Skeletal muscle satellite cell (primary cell): ENCODE results near the gene APP.

Source experiments
- H3K27me3 ChIP-seq: 2 replicates; pipeline ENCODE4 v1.7.0; 2013; ENCODE audit warnings: low read length; ENCODE audit not compliant: control insufficient read depth, insufficient read depth
- H3K36me3 ChIP-seq: 2 replicates; pipeline ENCODE4 v1.7.0; 2013; ENCODE audit warnings: mild to moderate bottlenecking, control low read depth, low read length; ENCODE audit not compliant: insufficient read depth
- H3K4me1 ChIP-seq: 2 replicates; pipeline ENCODE4 v1.7.0; 2013; ENCODE audit warnings: low read length; ENCODE audit not compliant: control insufficient read depth, insufficient read depth
- H3K4me2 ChIP-seq: 2 replicates; pipeline ENCODE4 v1.7.0; 2013; ENCODE audit warnings: mild to moderate bottlenecking, low read length
- H3K4me3 ChIP-seq: 2 replicates; pipeline ENCODE4 v1.7.0; 2013; ENCODE audit warnings: low read length
- H3K9ac ChIP-seq: 2 replicates; pipeline ENCODE4 v1.7.0; 2013; ENCODE audit warnings: mild to moderate bottlenecking, low read depth, low read length, moderate library complexity
- H3K9me3 ChIP-seq: replicated peaks from 2 replicates; pipeline ENCODE4 v1.7.0; 2013; ENCODE audit warnings: mild to moderate bottlenecking, control low read depth, low read length

The APP gene

GRCh38 chr21:25942135-25942534 lies 228.4 kb downstream of the APP start:
- H3K4me1 ChIP-seq, result peaks cover 20% of the 10 kb centered on the region
- H3K4me2 ChIP-seq, result no peak overlapping the region
- H3K9me3 ChIP-seq, result peaks cover 5% of the 10 kb centered on the region
- H3K27me3 ChIP-seq, result no peaks in the 10 kb centered on the region
- no peak overlapping the region for H3K4me3 ChIP-seq
- peaks cover 7% of the 10 kb centered on the region for H3K36me3 ChIP-seq
- no peak overlapping the region for H3K9ac ChIP-seq

GRCh38 chr21:25939396-25939761 lies 231.2 kb downstream of the APP start:
- Histone ChIP-seq H3K9ac (no peak overlapping the region), H3K36me3 (no peaks in the 10 kb centered on the region), H3K4me3 (no peak overlapping the region), H3K27me3 (no peaks in the 10 kb centered on the region), H3K4me1 (peaks cover 40% of the 10 kb centered on the region), H3K4me2 (no peak overlapping the region), H3K9me3 (no peaks in the 10 kb centered on the region)

DNA sequence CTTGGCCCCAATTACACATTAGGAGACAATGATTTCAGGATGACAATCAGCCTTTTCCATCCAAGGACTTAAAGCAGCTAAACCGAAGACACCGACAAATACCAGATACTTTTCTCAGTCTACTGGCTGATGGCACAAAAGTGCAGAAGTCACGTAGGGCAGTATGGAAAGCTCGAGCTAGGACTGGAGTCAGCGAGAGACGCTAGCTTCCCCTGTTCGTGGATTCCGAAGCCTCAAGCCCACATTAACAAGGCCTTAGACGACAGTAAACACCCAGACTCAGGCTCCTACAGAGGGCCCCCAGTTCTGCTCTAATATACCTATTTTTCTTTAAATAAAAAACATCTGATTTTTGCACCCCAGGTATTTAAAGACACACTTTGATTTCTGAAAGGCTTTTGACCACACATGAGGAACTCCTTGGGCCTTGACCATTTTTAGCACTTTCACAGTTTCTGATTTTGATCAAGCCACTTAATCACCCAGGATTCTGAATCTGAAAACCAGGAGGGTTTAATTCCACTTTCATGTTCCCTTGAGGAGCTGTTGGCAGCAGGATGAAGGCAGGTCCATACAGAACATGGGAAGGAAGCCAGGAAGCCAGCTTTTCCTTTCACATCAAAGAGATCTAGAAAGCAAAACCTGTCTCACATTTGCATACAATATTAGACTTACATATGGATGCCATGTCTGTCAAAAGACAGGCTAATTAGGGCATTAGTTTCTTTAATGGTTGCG lies 231.7 kb downstream of the APP start:
- Histone ChIP-seq H3K36me3 (no peaks in the 10 kb centered on the region), H3K4me2 (no peak overlapping the region), H3K9me3 (no peaks in the 10 kb centered on the region), H3K4me1 (peaks cover 40% of the 10 kb centered on the region), H3K9ac (no peak overlapping the region), H3K27me3 (no peaks in the 10 kb centered on the region), H3K4me3 (no peak overlapping the region)

- peaks cover 6% of the 10 kb centered on the region for H3K36me3 ChIP-seq
- H3K27me3 ChIP-seq, result no peaks in the 10 kb centered on the region
- no peak overlapping the region for H3K4me2 ChIP-seq
- no peak overlapping the region for H3K9ac ChIP-seq
- H3K9me3 ChIP-seq, result no peaks in the 10 kb centered on the region
- H3K4me3 ChIP-seq, result no peak overlapping the region
- peaks cover 34% of the 10 kb centered on the region for H3K4me1 ChIP-seq
Observed at GRCh38 chr21:25936776-25937175, 233.8 kb downstream of the APP start.

DNA sequence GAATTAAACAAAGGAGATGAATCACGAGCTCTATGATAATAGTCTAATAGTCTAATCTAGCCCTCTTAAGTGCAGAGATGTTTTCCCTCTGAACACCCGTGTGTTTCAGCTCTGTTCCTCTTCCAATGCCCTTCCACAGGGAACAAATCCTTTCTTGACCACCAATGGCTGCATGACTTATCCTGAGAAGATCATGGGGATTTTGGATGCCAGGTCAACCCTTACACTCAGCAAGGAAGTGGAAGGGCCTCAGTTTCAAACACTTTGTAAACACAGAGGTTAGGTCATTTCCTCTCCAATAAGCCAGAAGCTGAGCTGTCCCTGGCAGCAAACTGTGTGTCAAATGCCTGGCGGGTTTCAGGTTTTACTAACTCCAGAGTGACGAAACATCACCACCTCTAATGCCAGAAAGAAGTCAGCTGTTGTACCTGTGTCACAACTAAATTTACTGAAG lies 235.8 kb downstream of the APP start:
- Histone ChIP-seq H3K9ac (no peak overlapping the region), H3K4me1 (peaks cover 38% of the 10 kb centered on the region), H3K36me3 (peaks cover 9% of the 10 kb centered on the region), H3K4me3 (no peak overlapping the region), H3K4me2 (peak overlapping the region; percentile 15), H3K27me3 (no peaks in the 10 kb centered on the region), H3K9me3 (no peaks in the 10 kb centered on the region)

DNA sequence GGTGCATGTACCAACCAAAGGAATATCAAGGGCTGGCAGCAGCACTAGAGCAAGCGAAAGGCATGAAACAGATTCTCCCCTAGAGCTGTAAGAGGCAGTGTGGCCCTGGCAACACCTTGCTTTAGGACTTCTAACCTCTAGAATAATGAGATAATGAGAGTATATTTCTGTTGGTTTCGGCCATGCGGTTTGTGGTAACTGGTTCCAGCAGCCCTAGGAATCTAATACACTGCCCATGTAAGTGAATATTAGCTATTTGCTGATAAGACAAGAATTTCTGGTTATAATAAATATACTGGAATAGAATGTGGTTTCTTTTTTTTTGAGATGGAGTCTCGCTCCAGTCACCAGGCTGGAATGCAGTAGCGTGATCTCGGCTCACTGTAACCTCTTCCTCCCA lies 236.4 kb downstream of the APP start:
- no peak overlapping the region for H3K9ac ChIP-seq
- peaks cover 45% of the 10 kb centered on the region for H3K4me1 ChIP-seq
- H3K27me3 ChIP-seq, result no peaks in the 10 kb centered on the region
- no peaks in the 10 kb centered on the region for H3K9me3 ChIP-seq
- no peak overlapping the region for H3K4me3 ChIP-seq
- H3K4me2 ChIP-seq, result no peak overlapping the region
- H3K36me3 ChIP-seq, result peaks cover 9% of the 10 kb centered on the region

DNA sequence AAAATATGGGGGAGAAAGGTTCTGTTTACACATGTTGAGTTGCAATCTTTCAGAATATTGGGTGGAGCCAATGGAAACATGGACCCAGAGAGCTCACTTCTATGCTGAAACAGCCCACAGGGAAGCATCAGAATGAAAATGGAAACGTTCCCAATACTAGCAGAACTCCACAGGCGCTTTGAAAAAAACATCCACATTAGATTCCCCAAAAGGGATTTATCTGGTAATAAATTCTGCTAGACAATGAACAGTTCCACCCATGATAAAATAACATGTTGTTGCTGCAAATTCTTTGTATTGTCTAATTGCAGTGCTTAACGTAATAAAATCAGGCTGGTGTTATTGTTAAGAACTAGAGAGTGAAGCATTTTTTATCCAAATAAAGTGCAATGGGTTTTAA lies 238.8 kb downstream of the APP start:
- Histone ChIP-seq H3K4me3 (no peak overlapping the region), H3K4me1 (peaks cover 36% of the 10 kb centered on the region), H3K9ac (no peak overlapping the region), H3K9me3 (no peaks in the 10 kb centered on the region), H3K27me3 (no peaks in the 10 kb centered on the region), H3K36me3 (peaks cover 9% of the 10 kb centered on the region), H3K4me2 (no peak overlapping the region)

GRCh38 chr21:25929856-25930520 lies 240.6 kb downstream of the APP start:
- H3K9me3 ChIP-seq, result no peaks in the 10 kb centered on the region
- no peaks in the 10 kb centered on the region for H3K27me3 ChIP-seq
- peak overlapping the region; percentile 9 for H3K9ac ChIP-seq
- H3K4me1 ChIP-seq, result peaks cover 32% of the 10 kb centered on the region
- peak overlapping the region; percentile 64 for H3K4me2 ChIP-seq
- H3K36me3 ChIP-seq, result peaks cover 9% of the 10 kb centered on the region
- H3K4me3 ChIP-seq, result peak overlapping the region; percentile 52

- H3K4me1 ChIP-seq, result peaks cover 21% of the 10 kb centered on the region
- H3K4me2 ChIP-seq, result no peak overlapping the region
- H3K27me3 ChIP-seq, result no peaks in the 10 kb centered on the region
- no peak overlapping the region for H3K9ac ChIP-seq
- H3K9me3 ChIP-seq, result no peaks in the 10 kb centered on the region
- H3K36me3 ChIP-seq, result peaks cover 8% of the 10 kb centered on the region
- H3K4me3 ChIP-seq, result no peak overlapping the region
Observed at GRCh38 chr21:25927195-25927880, 243.2 kb downstream of the APP start.

- no peaks in the 10 kb centered on the region for H3K27me3 ChIP-seq
- H3K9me3 ChIP-seq, result no peaks in the 10 kb centered on the region
- no peak overlapping the region for H3K4me2 ChIP-seq
- peaks cover 21% of the 10 kb centered on the region for H3K4me1 ChIP-seq
- no peaks in the 10 kb centered on the region for H3K36me3 ChIP-seq
- H3K9ac ChIP-seq, result no peak overlapping the region
- no peak overlapping the region for H3K4me3 ChIP-seq
Observed at GRCh38 chr21:25925936-25926335, 244.6 kb downstream of the APP start.

GRCh38 chr21:25925064-25925800 lies 245.3 kb downstream of the APP start:
- H3K9me3 ChIP-seq, result no peaks in the 10 kb centered on the region
- H3K36me3 ChIP-seq, result no peaks in the 10 kb centered on the region
- H3K4me2 ChIP-seq, result no peak overlapping the region
- H3K4me1 ChIP-seq, result peaks cover 19% of the 10 kb centered on the region
- no peaks in the 10 kb centered on the region for H3K27me3 ChIP-seq
- H3K4me3 ChIP-seq, result no peak overlapping the region
- H3K9ac ChIP-seq, result no peak overlapping the region
